GM23338 (cell line): ENCODE measurements around the gene DPY19L1. TPM values are rescaled to one million over a fixed set of nuclear protein-coding genes. Genes with fewer than 3 reads are reported as not detected.

Source experiments
- ATAC-seq: fragments of 200-7000 bp; cut with Tn5 transposase; 3 replicates; pipeline ENCODE4 v1.9.1; 2020
- DNase-seq: peaks from one replicate; pipeline ENCODE4 v3.0.0-alpha.2; 2015; ENCODE audit warnings: low spot score
- H2AFZ ChIP-seq: fragments of 200-600 bp; sonication (generic); 2 replicates; pipeline ENCODE4 v1.8.0; 2016; ENCODE audit warnings: antibody characterized with exemption, mild to moderate bottlenecking, moderate library complexity
- H3F3A ChIP-seq: fragments of 200-600 bp; sonication (generic); replicated peaks from 2 replicates; pipeline ENCODE4 v1.8.0; 2017; ENCODE audit warnings: antibody characterized with exemption, mixed run types, low read depth
- H3K27ac ChIP-seq: fragments of 200-600 bp; sonication (generic); 2 replicates; pipeline ENCODE4 v1.6.1; 2016; ENCODE audit warnings: low read depth
- H3K27me3 ChIP-seq: fragments of 200-600 bp; sonication (generic); 2 replicates; pipeline ENCODE4 v1.8.0; 2016; ENCODE audit warnings: mild to moderate bottlenecking, mixed run types, moderate library complexity; ENCODE audit not compliant: insufficient read depth
- H3K36me3 ChIP-seq: fragments of 200-600 bp; sonication (generic); 2 replicates; pipeline ENCODE4 v1.8.0; 2016; ENCODE audit warnings: mild to moderate bottlenecking; ENCODE audit not compliant: insufficient read depth
- H3K4me1 ChIP-seq: fragments of 200-600 bp; sonication (generic); 2 replicates; pipeline ENCODE4 v1.8.0; 2016; ENCODE audit warnings: mild to moderate bottlenecking, moderate library complexity; ENCODE audit not compliant: insufficient read depth
- H3K4me2 ChIP-seq: fragments of 200-600 bp; sonication (generic); 2 replicates; pipeline ENCODE4 v1.7.1; 2017; ENCODE audit warnings: mixed run types
- H3K4me3 ChIP-seq: fragments of 200-600 bp; sonication (generic); 2 replicates; pipeline ENCODE4 v1.6.1; 2016; ENCODE audit warnings: mixed run types
- H3K79me2 ChIP-seq: fragments of 200-600 bp; sonication (generic); replicated peaks from 2 replicates; pipeline ENCODE4 v1.8.0; 2017; ENCODE audit warnings: mild to moderate bottlenecking; ENCODE audit not compliant: insufficient read depth
- H3K9me2 ChIP-seq: fragments of 200-600 bp; sonication (generic); 2 replicates; pipeline ENCODE4 v1.8.0; 2017; ENCODE audit not compliant: insufficient read depth
- H4K20me1 ChIP-seq: fragments of 200-600 bp; sonication (generic); replicated peaks from 2 replicates; pipeline ENCODE4 v1.8.0; 2017; ENCODE audit warnings: mild to moderate bottlenecking; ENCODE audit not compliant: insufficient read depth
- H3K27ac Mint-ChIP-seq: 2 replicates; pipeline ENCODE4 v1.8.0; 2020; ENCODE audit warnings: inconsistent platforms, mild to moderate bottlenecking, moderate library complexity, mixed read lengths
- H3K27me3 Mint-ChIP-seq: 3 replicates; pipeline ENCODE4 v1.8.0; 2022; ENCODE audit warnings: low read depth, mild to moderate bottlenecking, moderate library complexity, mixed read lengths, inconsistent platforms; ENCODE audit not compliant: insufficient read depth, poor library complexity
- H3K36me3 Mint-ChIP-seq: 3 replicates; pipeline ENCODE4 v1.8.0; 2021; ENCODE audit warnings: low read depth, mild to moderate bottlenecking, inconsistent platforms, moderate library complexity, mixed read lengths
- H3K4me1 Mint-ChIP-seq: 3 replicates; pipeline ENCODE4 v1.8.0; 2020; ENCODE audit warnings: mild to moderate bottlenecking, inconsistent platforms, mixed read lengths
- H3K4me3 Mint-ChIP-seq: 3 replicates; pipeline ENCODE4 v1.8.0; 2021; ENCODE audit warnings: moderate library complexity, mild to moderate bottlenecking, inconsistent platforms, mixed read lengths
- H3K9me3 Mint-ChIP-seq: 3 replicates; pipeline ENCODE4 v1.8.0; 2020; ENCODE audit warnings: moderate library complexity, mild to moderate bottlenecking, inconsistent platforms, mixed read lengths
- CTCF ChIP-seq, 2 experiments: fragments of 200-600 bp in 1 of 2; sonication (generic) in 1 of 2; conservative IDR thresholded peaks; 2 replicates each; pipeline versions ENCODE4 v1.5.1 to v1.6.1; 2016 to 2017; ENCODE audit warnings: antibody characterized with exemption in 2 of 2, low read depth in 2 of 2, mild to moderate bottlenecking in 2 of 2, moderate library complexity in 1 of 2
- ETS1 ChIP-seq: IDR thresholded peaks from 2 replicates; pipeline ENCODE4 v1.6.1; 2016; ENCODE audit warnings: antibody characterized with exemption
- EZH2phosphoT487 ChIP-seq: fragments of 200-600 bp; sonication (generic); IDR thresholded peaks from one replicate; pipeline ENCODE4 v1.8.1; 2018; ENCODE audit warnings: antibody characterized with exemption; ENCODE audit not compliant: unreplicated experiment
- JUNB ChIP-seq: IDR thresholded peaks from one replicate; pipeline ENCODE4 v1.6.1; 2016; ENCODE audit warnings: antibody characterized with exemption; ENCODE audit not compliant: unreplicated experiment
- NANOG ChIP-seq: IDR thresholded peaks from 2 replicates; pipeline ENCODE4 v1.6.1; 2016; ENCODE audit warnings: antibody characterized with exemption, borderline replicate concordance
- POLR2AphosphoS5 ChIP-seq: IDR thresholded peaks from 2 replicates; pipeline ENCODE4 v1.6.1; 2016; ENCODE audit warnings: antibody characterized with exemption, low read depth
- ZNF114 ChIP-seq: fragments of 250-450 bp; sonication (Bioruptor Pico); IDR thresholded peaks from 2 replicates; pipeline ENCODE4 v1.5.0; 2020; ENCODE audit warnings: mild to moderate bottlenecking, moderate library complexity
- ZNF331 ChIP-seq: fragments of 250-450 bp; sonication (Bioruptor Pico); IDR thresholded peaks from 2 replicates; pipeline ENCODE4 v1.5.0; 2020; ENCODE audit warnings: low read depth, mild to moderate bottlenecking, moderate library complexity
- ZNF462 ChIP-seq: fragments of 250-450 bp; sonication (Bioruptor Pico); IDR thresholded peaks from 2 replicates; pipeline ENCODE4 v1.5.0; 2020; ENCODE audit warnings: mild to moderate bottlenecking, moderate library complexity
- polyA plus RNA-seq: library from polyadenylated mRNA; unstranded; fragments of >200 nt; fragmentation: Nextera tagmentation; extraction: Ambion mirVana; gene quantifications from 2 replicates; pipeline ENCODE4 v1.2.1, GENCODE V29; 2016
- total RNA-seq: library from RNA; depleted of rRNA; stranded (reverse); fragments of >200 nt; shearing (Covaris generic); gene quantifications from 2 replicates; pipeline ENCODE4 v1.2.3, GENCODE V29; 2014

Gene DPY19L1
- total and polyA plus RNA-seq, 2 experiments from 2014 or later = 4.4 to 20.2 TPM

- DNase-seq = peak; percentile 89
- H2AFZ ChIP-seq = no peak overlapping the region; the same call in 1 of the 2 replicates
Observed at GRCh38 chr7:34900891-34901513, 136.3 kb downstream of the DPY19L1 start.

GRCh38 chr7:34895202-34895601 lies 142.1 kb downstream of the DPY19L1 start:
- Mint-ChIP-seq H3K9me3 (peaks cover 47% of the 10 kb centered on the region), H3K27me3 (peaks cover 4% of the 10 kb centered on the region), H3K4me3 (no peak overlapping the region), H3K4me1 (peaks cover 7% of the 10 kb centered on the region), H3K27ac (no peak overlapping the region), H3K36me3 (peaks cover 42% of the 10 kb centered on the region)
- Histone ChIP-seq H3K4me1 (peaks cover 7% of the 10 kb centered on the region; the same call in 1 of the 2 replicates), H3K36me3 (peaks cover 4% of the 10 kb centered on the region; the same call in 1 of the 2 replicates), H3K27me3 (no peaks in the 10 kb centered on the region), H4K20me1 (no peaks in the 10 kb centered on the region), H3K4me2 (no peak overlapping the region), H3F3A (no peaks in the 10 kb centered on the region), H3K9me2 (peaks cover 8% of the 10 kb centered on the region; the same call in 1 of the 2 replicates), H3K27ac (no peak overlapping the region), H2AFZ (no peak overlapping the region), H3K79me2 (no peaks in the 10 kb centered on the region), H3K4me3 (no peak overlapping the region)
- ATAC-seq (no peak), DNase-seq (no peak)
- TF ChIP-seq ZNF114 (CRISPR knock-in tag) = no peak
- TF ChIP-seq EZH2phosphoT487 = no peak
- no peak for TF ChIP-seq JUNB
- no peak for TF ChIP-seq POLR2AphosphoS5
- TF ChIP-seq ZNF462 (CRISPR knock-in tag) = no peak

More at GRCh38 chr7:34900891-34901513, 136.3 kb downstream of the DPY19L1 start:
- Mint-ChIP-seq H3K4me1 (peaks cover 20% of the 10 kb centered on the region), H3K27me3 (peaks cover 7% of the 10 kb centered on the region), H3K9me3 (peaks cover 16% of the 10 kb centered on the region), H3K36me3 (peaks cover 18% of the 10 kb centered on the region), H3K4me3 (no peak overlapping the region), H3K27ac (no peak overlapping the region)
- Histone ChIP-seq H4K20me1 (no peaks in the 10 kb centered on the region), H3K4me3 (no peak overlapping the region), H3K27me3 (no peaks in the 10 kb centered on the region), H3K9me2 (peaks cover 8% of the 10 kb centered on the region; the same call in 1 of the 2 replicates), H3F3A (no peaks in the 10 kb centered on the region), H3K4me2 (peak overlapping the region; percentile 42; the same call in 1 of the 2 replicates), H3K4me1 (peaks cover 16% of the 10 kb centered on the region), H3K27ac (no peak overlapping the region), H3K79me2 (no peaks in the 10 kb centered on the region), H3K36me3 (0 out of 2 replicates have a peak, but pooled peaks cover 4% of the 10 kb centered on the region)
- peak; percentile 95 for ATAC-seq
- TF ChIP-seq NANOG = no peak
- no peak for TF ChIP-seq ETS1
- no peak for TF ChIP-seq POLR2AphosphoS5
- peak; percentile 72 to 79 for TF ChIP-seq CTCF (conservative IDR thresholded peaks at IDR 0.05; ENCODE audit: low read depth in 2 of 2)
- TF ChIP-seq ZNF331 (CRISPR knock-in tag) = peak; percentile 47
